ENCODE results near the gene RBM33.

RBM33 gene

GRCh38 chr7:155648752-155649339 lies 4.4 kb downstream of the RBM33 start:
- no peak overlapping the region for H3K4me3 ChIP-seq (ENCODE audit: control insufficient read depth, low read depth, low read length)
- TF ChIP-seq CTCF (IDR thresholded peaks at IDR 0.05; ENCODE audit: control insufficient read depth, insufficient read depth, low read depth, low read length, missing control alignments) = no peak
- DNase-seq (ENCODE audit: low read depth) = no peak

- TF ChIP-seq CTCF (IDR thresholded peaks at IDR 0.05; ENCODE audit: control insufficient read depth, insufficient read depth, low read depth, low read length, missing control alignments) = no peak
- no peak overlapping the region for H3K4me3 ChIP-seq (ENCODE audit: control insufficient read depth, low read depth, low read length)
- no peak for DNase-seq (ENCODE audit: low read depth)
These were observed 5.1 kb downstream of the RBM33 start for GRCh38 chr7:155649588-155649987.

GRCh38 chr7:155652156-155653114 lies 8.0 kb downstream of the RBM33 start:
- DNase-seq (ENCODE audit: low read depth) = no peak
- H3K4me3 ChIP-seq (ENCODE audit: control insufficient read depth, low read depth, low read length) = no peak overlapping the region
- TF ChIP-seq CTCF (IDR thresholded peaks at IDR 0.05; ENCODE audit: control insufficient read depth, insufficient read depth, low read depth, low read length, missing control alignments) = no peak

- no peak overlapping the region for H3K4me3 ChIP-seq (ENCODE audit: control insufficient read depth, low read depth, low read length)
- no peak for TF ChIP-seq CTCF (IDR thresholded peaks at IDR 0.05; ENCODE audit: control insufficient read depth, insufficient read depth, low read depth, low read length, missing control alignments)
- peak; percentile 55 for DNase-seq (ENCODE audit: low read depth)
These were observed 9.3 kb downstream of the RBM33 start for GRCh38 chr7:155653803-155654202.

- no peak for TF ChIP-seq CTCF (IDR thresholded peaks at IDR 0.05; ENCODE audit: control insufficient read depth, insufficient read depth, low read depth, low read length, missing control alignments)
- no peak for DNase-seq (ENCODE audit: low read depth)
These were observed 12.4 kb downstream of the RBM33 start for GRCh38 chr7:155656891-155657290.

GRCh38 chr7:155660059-155660757 lies 15.7 kb downstream of the RBM33 start:
- no peak overlapping the region for H3K4me3 ChIP-seq (ENCODE audit: control insufficient read depth, low read depth, low read length)
- TF ChIP-seq CTCF (IDR thresholded peaks at IDR 0.05; ENCODE audit: control insufficient read depth, insufficient read depth, low read depth, low read length, missing control alignments) = no peak
- no peak for DNase-seq (ENCODE audit: low read depth)

More at GRCh38 chr7:155656891-155657290, 12.4 kb downstream of the RBM33 start:
- no peak overlapping the region for H3K4me3 ChIP-seq (ENCODE audit: control insufficient read depth, low read depth, low read length)
